H1 (cell line): ENCODE measurements around the gene C1orf50. TPM values are rescaled to one million over a fixed set of nuclear protein-coding genes. Genes with fewer than 3 reads are reported as not detected.

Experiments used
- CTCF ChIA-PET: fragments of 300-600 bp; sonication (Branson Sonifier 250); formaldehyde crosslinking; loops from one replicate; lab custom pipeline; 2021; ENCODE audit not compliant: partially characterized antibody; lab: Charles Lee
- POLR2A ChIA-PET: fragments of 300-600 bp; sonication (Branson Sonifier 250); formaldehyde crosslinking; loops from one replicate; lab custom pipeline; 2021; ENCODE audit warnings: inconsistent platforms; ENCODE audit not compliant: partially characterized antibody; lab: Charles Lee
- DNase-seq, 2 experiments: peaks; one replicate each; pipeline versions ENCODE4 v3.0.0 to v3.0.0-alpha.2; 2010 to 2022; ENCODE audit warnings: low spot score in 2 of 2, low read depth in 1 of 2, mixed read lengths in 1 of 2
- FAIRE-seq: peaks from 2 replicates; lab custom pipeline; 2011; peaks lifted over from hg19 to GRCh38; lab: Jason Lieb, UNC
- H2AFZ ChIP-seq: 2 replicates; pipeline ENCODE4 v1.8.1; 2012; ENCODE audit warnings: low read length, inconsistent platforms
- H2AK5ac ChIP-seq: 2 replicates; pipeline ENCODE4 v1.6.1; 2013; ENCODE audit warnings: low read depth, low read length
- H2BK120ac ChIP-seq: replicated peaks from 2 replicates; pipeline ENCODE3; 2013; ENCODE audit warnings: low read depth, low read length, inconsistent platforms
- H2BK12ac ChIP-seq: 2 replicates; pipeline ENCODE4 v1.6.1; 2013; ENCODE audit warnings: low read depth, low read length
- H2BK15ac ChIP-seq: 2 replicates; pipeline ENCODE4 v1.6.1; 2013; ENCODE audit warnings: low read length
- H2BK20ac ChIP-seq: 2 replicates; pipeline ENCODE4 v1.6.1; 2013; ENCODE audit warnings: low read length
- H2BK5ac ChIP-seq: 2 replicates; pipeline ENCODE4 v1.6.1; 2013; ENCODE audit warnings: low read depth, low read length
- H3K14ac ChIP-seq: 2 replicates; pipeline ENCODE4 v1.6.1; 2013; ENCODE audit warnings: inconsistent platforms; ENCODE audit not compliant: insufficient read length
- H3K18ac ChIP-seq: 2 replicates; pipeline ENCODE4 v1.6.1; 2013; ENCODE audit warnings: low read length; ENCODE audit errors: extremely low read depth
- H3K23ac ChIP-seq: 2 replicates; pipeline ENCODE4 v1.6.1; 2013; ENCODE audit warnings: inconsistent platforms; ENCODE audit not compliant: insufficient read length
- H3K23me2 ChIP-seq: 2 replicates; pipeline ENCODE4 v1.6.1; 2013; ENCODE audit warnings: low read depth, low read length
- H3K27ac ChIP-seq: 2 replicates; pipeline ENCODE4 v1.6.1; 2011; ENCODE audit warnings: low read depth, low read length, inconsistent platforms
- H3K27me3 ChIP-seq, 4 experiments: replicated peaks in 1 of 4; 1 replicate in 1 of 4; 2 replicates in 3 of 4; pipeline versions ENCODE4 v1.6.1 to v1.8.1; 2011 to 2013; ENCODE audit warnings: low read length in 3 of 4, mild to moderate bottlenecking in 3 of 4, inconsistent platforms in 2 of 4, mixed read lengths in 2 of 4, moderate library complexity in 1 of 4; ENCODE audit not compliant: control insufficient read depth in 3 of 4, insufficient read depth in 3 of 4; ENCODE audit errors: extremely low read depth in 1 of 4
- H3K36me3 ChIP-seq, 4 experiments: 2 replicates each; pipeline versions ENCODE4 v1.6.1 to v1.8.1; 2011 to 2013; ENCODE audit warnings: mild to moderate bottlenecking in 4 of 4, low read length in 3 of 4, moderate library complexity in 2 of 4, control low read depth in 1 of 4, inconsistent platforms in 1 of 4; ENCODE audit not compliant: insufficient read depth in 4 of 4, control insufficient read depth in 2 of 4
- H3K4ac ChIP-seq: replicated peaks from 2 replicates; pipeline ENCODE3; 2013; ENCODE audit warnings: low read length, low read depth, mixed read lengths, inconsistent platforms; ENCODE audit not compliant: insufficient read length
- H3K4me1 ChIP-seq, 4 experiments: replicated peaks in 1 of 4; 1 replicate in 1 of 4; 2 replicates in 3 of 4; pipeline versions ENCODE4 v1.6.1 to v1.8.1; 2011 to 2013; ENCODE audit warnings: low read length in 3 of 4, inconsistent platforms in 2 of 4, mixed read lengths in 1 of 4; ENCODE audit not compliant: insufficient read depth in 4 of 4, control insufficient read depth in 3 of 4
- H3K4me2 ChIP-seq, 2 experiments: 2 replicates each; pipeline versions ENCODE4 v1.6.1 to v1.8.1; 2011 to 2013; ENCODE audit warnings: low read depth in 2 of 2, low read length in 2 of 2, control low read depth in 1 of 2, inconsistent platforms in 1 of 2, mild to moderate bottlenecking in 1 of 2; ENCODE audit not compliant: insufficient read depth in 1 of 2
- H3K4me3 ChIP-seq, 4 experiments: fragments of 200-600, 300-600 bp in 1 of 4; sonication (generic), shearing (Covaris generic), sonication (Bioruptor Twin) in 1 of 4; 2 replicates each; pipeline versions ENCODE4 v1.5.1 to v1.8.1; 2011 to 2016; ENCODE audit warnings: low read length in 4 of 4, low read depth in 3 of 4, control low read depth in 2 of 4, inconsistent platforms in 2 of 4, mild to moderate bottlenecking in 2 of 4, mixed read lengths in 1 of 4, moderate library complexity in 1 of 4; ENCODE audit not compliant: insufficient read depth in 2 of 4; ENCODE audit errors: extremely low read depth in 1 of 4
- H3K56ac ChIP-seq: replicated peaks from 2 replicates; pipeline ENCODE3; 2013; ENCODE audit warnings: low read depth, mild to moderate bottlenecking, mixed read lengths, low read length, inconsistent platforms; ENCODE audit not compliant: insufficient read length
- H3K79me1 ChIP-seq: 2 replicates; pipeline ENCODE4 v1.6.1; 2013; ENCODE audit warnings: low read depth, low read length, control low read depth
- H3K79me2 ChIP-seq, 2 experiments: 2 replicates each; pipeline versions ENCODE4 v1.6.1 to v1.8.1; 2012 to 2013; ENCODE audit warnings: low read length in 2 of 2, mild to moderate bottlenecking in 2 of 2, inconsistent platforms in 1 of 2; ENCODE audit not compliant: insufficient read depth in 2 of 2, control insufficient read depth in 1 of 2
- H3K9ac ChIP-seq, 4 experiments: replicated peaks in 1 of 4; 1 replicate in 1 of 4; 2 replicates in 3 of 4; pipeline versions ENCODE4 v1.6.1 to v1.8.1; 2011 to 2013; ENCODE audit warnings: low read depth in 3 of 4, low read length in 3 of 4, control low read depth in 2 of 4, mild to moderate bottlenecking in 2 of 4, moderate library complexity in 2 of 4, inconsistent platforms in 1 of 4; ENCODE audit errors: extremely low read depth in 1 of 4
- H3K9me3 ChIP-seq, 2 experiments: 2 replicates each; pipeline versions ENCODE4 v1.6.1 to v1.8.1; 2012 to 2013; ENCODE audit warnings: mild to moderate bottlenecking in 2 of 2, moderate library complexity in 2 of 2, control low read depth in 1 of 2, inconsistent platforms in 1 of 2, low read depth in 1 of 2, low read length in 1 of 2, mixed read lengths in 1 of 2; ENCODE audit not compliant: insufficient read depth in 2 of 2
- H4K20me1 ChIP-seq, 2 experiments: replicated peaks in 1 of 2; 2 replicates each; pipeline versions ENCODE3 to v1.8.1; 2011 to 2013; ENCODE audit warnings: inconsistent platforms in 2 of 2, low read length in 2 of 2, mild to moderate bottlenecking in 1 of 2; ENCODE audit not compliant: insufficient read depth in 2 of 2, control insufficient read depth in 1 of 2
- H4K5ac ChIP-seq: 2 replicates; pipeline ENCODE4 v1.6.1; 2013; ENCODE audit warnings: low read length, low read depth, mixed read lengths, inconsistent platforms; ENCODE audit not compliant: insufficient read length
- H4K8ac ChIP-seq: 2 replicates; pipeline ENCODE4 v1.8.0; 2013; ENCODE audit warnings: mild to moderate bottlenecking, moderate library complexity, low read length, inconsistent platforms; ENCODE audit not compliant: insufficient read depth; ENCODE audit errors: extremely low read depth
- H4K91ac ChIP-seq: replicated peaks from 2 replicates; pipeline ENCODE3; 2013; ENCODE audit warnings: low read length, mixed read lengths, inconsistent platforms; ENCODE audit not compliant: insufficient read length
- ASH2L ChIP-seq: fragments of 200-600, 300-600 bp; sonication (generic); IDR thresholded peaks from one replicate; pipeline ENCODE4 v1.7.1; 2017; ENCODE audit warnings: low read length
- CEBPB ChIP-seq: IDR thresholded peaks from 2 replicates; pipeline ENCODE4 v1.6.1; 2012; ENCODE audit warnings: low read depth, low read length
- CHD1 ChIP-seq: IDR thresholded peaks from 2 replicates; pipeline ENCODE4 v1.6.1; 2012; ENCODE audit warnings: low read depth, low read length, improper control_type of control experiment
- CTCF ChIP-seq, 3 experiments: IDR thresholded peaks; 1 replicate in 2 of 3; 2 replicates in 1 of 3; pipeline versions ENCODE4 v1.5.1 to v1.6.1; 2011; ENCODE audit warnings: low read length in 3 of 3, mild to moderate bottlenecking in 3 of 3, inconsistent platforms in 2 of 3, low read depth in 1 of 3, moderate library complexity in 1 of 3; ENCODE audit not compliant: insufficient read depth in 1 of 3; ENCODE audit errors: control extremely low read depth in 1 of 3
- FOSL1 ChIP-seq: IDR thresholded peaks from 2 replicates; pipeline ENCODE4 v1.6.1; 2011; ENCODE audit warnings: mild to moderate bottlenecking, low read depth, low read length, moderate library complexity; ENCODE audit not compliant: insufficient read depth
- HDAC2 ChIP-seq, 2 experiments: fragments of 300-600 bp in 1 of 2; sonication (generic) in 1 of 2; IDR thresholded peaks; 2 replicates each; pipeline ENCODE4 v1.6.1; 2011 to 2012; ENCODE audit warnings: low read depth in 2 of 2, low read length in 2 of 2, mild to moderate bottlenecking in 2 of 2, moderate library complexity in 2 of 2, borderline replicate concordance in 1 of 2, inconsistent platforms in 1 of 2
- NANOG ChIP-seq: IDR thresholded peaks from 2 replicates; pipeline ENCODE4 v1.6.1; 2011; ENCODE audit warnings: low read length, low read depth, mild to moderate bottlenecking, inconsistent platforms; ENCODE audit not compliant: insufficient read depth, poor library complexity, severe bottlenecking
- POU5F1 ChIP-seq: IDR thresholded peaks from 2 replicates; pipeline ENCODE4 v1.6.1; 2011; ENCODE audit warnings: low read depth, mild to moderate bottlenecking, low read length, moderate library complexity
- RXRA ChIP-seq: IDR thresholded peaks from 2 replicates; pipeline ENCODE4 v1.6.1; 2011; ENCODE audit warnings: low read depth, mild to moderate bottlenecking, low read length, moderate library complexity; ENCODE audit not compliant: insufficient read depth
- SP2 ChIP-seq: IDR thresholded peaks from 2 replicates; pipeline ENCODE4 v1.6.1; 2012; ENCODE audit warnings: mild to moderate bottlenecking, low read length, inconsistent platforms
- TAF1 ChIP-seq: IDR thresholded peaks from 2 replicates; pipeline ENCODE4 v1.6.1; 2011; ENCODE audit warnings: mild to moderate bottlenecking, low read depth, low read length
- TEAD4 ChIP-seq: IDR thresholded peaks from 2 replicates; pipeline ENCODE4 v1.6.1; 2012; ENCODE audit warnings: low read depth, low read length, inconsistent platforms, mixed read lengths
- WGBS, 2 experiments: shearing (Covaris generic) in 1 of 2; methylation state at CpG; one replicate each; pipeline versions ENCODE4 v1.1.6 to v1.1.7; 2013 to 2015; ENCODE audit warnings: low lambda C conversion rate in 2 of 2, mixed read lengths in 2 of 2, inconsistent platforms in 1 of 2, low coverage in 1 of 2, missing lambda C conversion rate in 1 of 2; ENCODE audit not compliant: insufficient replicate concordance in 2 of 2, insufficient coverage in 1 of 2, insufficient read length in 1 of 2; ENCODE audit errors: extremely low coverage in 1 of 2, missing lambda C conversion rate in 1 of 2; 5-methylcytosine and 5-hydroxymethylcytosine counted together
- polyA plus RNA-seq, 7 experiments: library from polyadenylated mRNA; depleted of rRNA in 3 of 7; stranded (reverse) in 5 of 7; unstranded in 2 of 7; fragments of >200 nt in 5 of 7; fragments of 200-250 nt in 2 of 7; gene quantifications; 1 replicate in 5 of 7; 2 replicates in 1 of 7; 4 replicates in 1 of 7; pipeline versions ENCODE4 v1.2.1 to v1.2.3, GENCODE V29; 2011 to 2013; ENCODE audit warnings: missing spikeins in 2 of 7, mixed read lengths in 2 of 7
- total RNA-seq: library from RNA; stranded (reverse); fragmentation: NEBNext Ultra II Directional; extraction: Animal tissue kit (Norgen Biotek cat#: 25700); gene quantifications from 2 replicates; pipeline ENCODE4 v1.2.1, GENCODE V29; 2021

Gene C1orf50
- total and polyA plus RNA-seq, 2 of the 8 experiments (the other 6 are each of a cell fraction or from before 2014, with no cell fraction given) = 3.2 to 7.1 TPM

- no peak overlapping the region for H3K9ac ChIP-seq
- 92% methylated on average over 11 of the region's 11 CpGs; no CpG with 5 or more reads in 1 of the 2 experiments for WGBS, 2 experiments
- TF ChIP-seq TAF1 (no peak), CEBPB (no peak), RXRA (no peak), NANOG (no peak), HDAC2 (IDR thresholded peaks at IDR 0.05; ENCODE audit: borderline replicate concordance in 1 of 2, low read depth in 2 of 2, low read length in 2 of 2) (no peak), ASH2L (no peak), POU5F1 (no peak), CHD1 (no peak), CTCF (IDR thresholded peaks at IDR 0.05; ENCODE audit: control extremely low read depth in 1 of 3, insufficient read depth in 1 of 3, low read depth in 1 of 3, low read length in 3 of 3) (no peak), SP2 (no peak), FOSL1 (no peak), TEAD4 (no peak)
Observed at GRCh38 chr1:42735056-42735455, 32.0 kb upstream of the C1orf50 start.

More at GRCh38 chr1:42735056-42735455, 32.0 kb upstream of the C1orf50 start:
- Histone ChIP-seq H3K4ac (no peak overlapping the region), H2AK5ac (no peak overlapping the region), H4K8ac (no peak overlapping the region), H3K23me2 (peaks cover 4% of the 10 kb centered on the region; the same call in 1 of the 2 replicates), H2AFZ (no peak overlapping the region), H3K27ac (no peak overlapping the region), H2BK12ac (no peak overlapping the region), H4K5ac (no peak overlapping the region), H3K79me1 (peaks cover 3% of the 10 kb centered on the region; the same call in 1 of the 2 replicates), H3K56ac (no peak overlapping the region), H2BK15ac (no peak overlapping the region), H3K9me3 (no peaks in the 10 kb centered on the region), H2BK20ac (no peak overlapping the region), H3K23ac (no peak overlapping the region), H3K14ac (no peak overlapping the region), H3K27me3 (no peaks in the 10 kb centered on the region), H2BK5ac (no peak overlapping the region), H3K79me2 (no peaks in the 10 kb centered on the region), H3K4me2 (no peak overlapping the region), H3K4me3 (no peak overlapping the region), H3K36me3 (no peaks in the 10 kb centered on the region), H3K4me1 (peaks cover 0 to 21% (median 13%) of the 10 kb centered on the region in 4 experiments; a peak in 6 of 7 replicates), H2BK120ac (no peak overlapping the region), H3K18ac (no peak overlapping the region), H4K20me1 (peaks cover 0 to 4% of the 10 kb centered on the region in 2 experiments), H4K91ac (no peak overlapping the region)
- no peak for DNase-seq
- ChIA-PET CTCF (interaction anchor here (0.6 to 6.4 kb wide), 10 partner anchors 9 to 561 kb away, joined by 3 to 62 read pairs (median 3); partner anchors contain the start of gene YBX1), POLR2A (interaction anchor here (0.8 kb wide), 1 partner anchor 11 kb away, joined by 3 read pairs; no protein-coding TSS in a partner anchor)
- no peak for FAIRE-seq
